Measurements from ENCODE around the gene GPANK1. TPM values are rescaled to one million over a fixed set of nuclear protein-coding genes. Genes with fewer than 3 reads are reported as not detected.
A peak's percentile ranks its signal among the peaks of the same experiment; 100 is the strongest.

Gene GPANK1
- total RNA-seq, 1 donor = 16.2 TPM

DNA sequence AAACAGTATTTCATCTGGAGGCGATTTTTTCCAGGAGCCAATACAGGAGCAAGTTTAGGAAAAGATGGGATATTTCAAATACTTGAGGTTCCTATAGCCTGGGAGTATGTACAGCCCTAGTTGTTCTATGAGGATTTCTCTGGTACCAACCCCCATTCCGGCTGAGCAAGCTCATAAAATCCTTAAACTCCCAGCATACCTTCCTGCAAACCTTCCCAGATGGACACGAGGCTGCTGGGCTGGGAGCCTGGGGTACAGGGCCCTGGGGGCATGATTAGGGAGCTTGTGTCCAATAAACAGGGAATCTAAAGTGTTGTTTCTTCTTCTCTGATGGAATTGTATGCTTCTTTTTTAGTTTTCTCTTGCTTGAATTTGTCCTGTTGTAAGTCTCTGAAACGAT lies 42.8 kb downstream of the GPANK1 start:
- no peak for DNase-seq (ENCODE audit: low read depth in 2 of 3, low spot score in 2 of 3)

DNA sequence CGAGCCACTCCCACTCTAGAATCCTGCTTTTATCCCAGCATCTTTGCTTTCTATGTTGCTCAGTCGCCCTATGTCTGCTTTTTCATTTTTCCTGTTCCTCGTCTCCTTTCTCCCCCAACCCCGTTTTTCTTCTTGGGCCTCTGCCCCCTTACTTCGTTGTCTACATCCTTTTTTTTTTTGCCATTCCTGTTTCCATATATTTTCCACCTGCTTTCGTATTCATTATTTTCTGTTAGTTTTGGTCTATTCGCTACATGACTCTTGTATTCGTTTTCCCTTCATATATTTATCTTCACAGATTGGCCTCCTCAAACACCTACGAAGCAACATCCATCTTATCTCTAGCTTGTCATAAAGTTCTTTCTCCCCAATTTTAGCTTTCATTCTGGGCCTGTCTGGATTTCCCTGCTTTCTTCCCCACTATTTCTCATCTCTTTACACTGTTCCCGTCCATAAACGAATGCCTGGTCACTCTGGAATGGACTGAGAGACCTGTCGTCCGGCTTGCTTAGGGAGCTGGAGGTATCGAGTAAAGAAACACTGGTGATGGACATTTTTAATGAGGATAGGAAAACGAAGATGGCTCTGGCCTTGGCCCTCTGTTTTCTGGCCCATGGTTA lies 43.4 kb downstream of the GPANK1 start:
- DNase-seq (ENCODE audit: low read depth in 2 of 3, low spot score in 2 of 3) = no peak

DNA sequence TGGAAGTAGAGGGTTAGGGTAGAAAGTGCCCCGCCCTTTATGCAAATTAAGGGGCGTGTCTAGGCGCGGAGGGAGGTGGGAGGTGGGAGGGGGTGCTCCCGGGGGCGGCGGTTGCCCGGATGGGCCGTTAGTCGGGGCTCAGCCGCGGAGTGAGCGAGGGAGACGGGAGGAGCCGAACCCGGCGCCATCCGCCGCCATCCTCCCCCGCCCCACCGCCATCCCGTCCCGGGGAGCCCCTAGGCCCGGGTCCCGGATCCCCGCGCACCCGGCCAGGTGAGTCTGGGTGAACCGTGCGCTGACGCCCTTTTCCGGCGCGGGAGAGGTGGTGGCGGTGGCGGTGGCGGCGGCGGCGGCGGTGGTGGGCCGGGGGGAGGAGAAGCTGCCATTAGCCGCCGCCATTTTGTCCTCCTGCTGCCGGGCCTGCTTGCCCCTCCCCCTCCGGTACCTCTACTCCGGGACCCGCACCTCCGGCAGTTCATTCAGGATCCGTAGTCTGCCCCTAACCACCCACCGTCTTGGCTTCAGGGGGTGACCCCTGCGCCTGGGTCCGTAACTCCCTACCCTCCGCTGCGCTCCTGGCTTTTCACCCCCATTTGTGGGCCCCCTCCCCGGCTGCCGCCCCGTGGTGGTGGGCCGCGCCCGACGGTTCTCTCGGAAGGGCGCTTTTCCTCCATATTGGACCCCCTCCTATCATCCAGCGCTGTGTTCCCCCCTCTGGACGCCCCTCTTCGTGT lies 44.0 kb downstream of the GPANK1 start, which contains the start of gene PRRC2A:
Gene PRRC2A, plus strand, starts transcription at position 130 of the 734 bp plus-strand sequence. CDS start 2,075 bp downstream, outside the sequence.
- DNase-seq (ENCODE audit: low read depth in 2 of 3, low spot score in 2 of 3) = peak in 2 of 3 donors; percentile 78 to 90

GRCh38 chr6:31619805-31620585 lies 44.8 kb downstream of the GPANK1 start:
- DNase-seq (ENCODE audit: low read depth in 2 of 3, low spot score in 2 of 3) = peak; percentile 95 to 100 (median 99)

DNA sequence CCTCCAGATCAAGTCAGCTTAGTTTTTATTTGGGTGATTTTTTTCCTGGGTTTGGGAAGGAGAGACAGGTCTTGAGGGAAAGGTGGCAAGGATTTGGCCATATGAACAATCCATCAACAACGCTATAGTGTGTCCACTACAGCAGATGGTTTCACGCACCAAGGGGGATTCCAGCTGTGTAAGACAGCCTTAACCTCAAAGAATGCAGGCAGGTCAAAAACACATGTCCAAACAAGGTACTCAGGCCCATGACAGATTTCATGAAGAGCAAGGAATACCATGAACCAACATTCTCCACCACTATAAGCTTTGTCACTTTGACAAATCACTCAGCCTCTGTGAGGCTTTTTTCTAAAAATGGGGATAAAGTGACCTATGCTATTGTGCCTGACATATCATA lies 47.8 kb downstream of the GPANK1 start:
- no peak for DNase-seq (ENCODE audit: low read depth in 2 of 3, low spot score in 2 of 3)

- peak in 2 of 3 donors; percentile 70 to 91 for DNase-seq (ENCODE audit: low read depth in 2 of 3, low spot score in 2 of 3)
Observed at GRCh38 chr6:31615748-31616147, 49.0 kb downstream of the GPANK1 start.

GRCh38 chr6:31614684-31615578 lies 49.9 kb downstream of the GPANK1 start, which contains the start of gene AIF1:
TSS of gene AIF1 (plus strand) at chr6:31615234. CDS start at chr6:31615330, 96 bp downstream.
- peak in 1 of 3 donors; percentile 44 for DNase-seq (ENCODE audit: low read depth in 2 of 3, low spot score in 2 of 3)

DNA sequence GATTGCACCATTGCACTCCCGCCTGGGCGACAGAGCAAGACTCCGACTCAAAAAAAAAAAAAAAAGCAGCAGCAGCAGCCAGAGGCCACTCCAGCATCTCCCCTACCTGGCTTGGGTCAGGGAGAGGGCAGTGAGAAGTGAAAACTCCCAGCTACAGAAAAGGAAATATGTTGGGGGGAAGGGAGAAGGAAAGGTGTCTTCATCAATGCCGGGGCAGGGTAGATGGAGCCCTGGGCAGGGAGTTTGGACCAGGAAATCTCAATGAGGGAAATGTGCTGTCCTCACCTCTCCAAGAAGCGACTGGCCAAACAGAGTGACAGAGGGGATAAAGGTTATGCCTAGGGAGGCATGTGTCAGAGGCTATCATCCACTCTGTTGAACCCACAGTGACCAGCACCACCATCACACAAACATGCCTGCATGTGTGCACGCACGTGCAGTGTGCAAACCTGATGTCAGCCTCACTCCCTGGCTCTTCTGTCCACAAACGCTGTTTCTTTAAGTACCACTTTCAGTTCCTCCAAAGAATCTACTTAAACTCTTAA lies 50.6 kb downstream of the GPANK1 start:
- DNase-seq (ENCODE audit: low read depth in 2 of 3, low spot score in 2 of 3) = no peak

Small RNA genes within 50 kb of the gene (small RNA-seq; reads per million reads assigned to genes)
- gene MIR4646 (not detected), gene MIR6832 (not detected), gene RF00019 (not detected), gene SNORA38 (38.3 reads per million, percentile 96 among the genes with 10 or more reads in this experiment), gene UQCRHP1 (not detected)

Other genes starting within 250 kb of the GPANK1 start
- gene MICB, start 166.9 kb downstream of the GPANK1 start, total RNA-seq = 15.1 TPM
- gene MCCD1, start 136.0 kb downstream of the GPANK1 start, total RNA-seq = not detected
- gene DDX39B, start 123.0 kb downstream of the GPANK1 start, total RNA-seq = 571 TPM
- gene ATP6V1G2, start 118.4 kb downstream of the GPANK1 start, total RNA-seq = 1.1 TPM
- 33.7 TPM for gene NFKBIL1, start 117.4 kb downstream of the GPANK1 start, total RNA-seq
- under 0.01 TPM for gene LTA, start 92.7 kb downstream of the GPANK1 start, total RNA-seq
- gene TNF, start 89.4 kb downstream of the GPANK1 start, total RNA-seq = 0.27 TPM
- 31.0 TPM for gene LTB, start 82.6 kb downstream of the GPANK1 start, total RNA-seq
- 74.9 TPM for gene LST1, start 78.7 kb downstream of the GPANK1 start, total RNA-seq
- gene NCR3, start 72.0 kb downstream of the GPANK1 start, total RNA-seq = 0.27 TPM
- 66.8 TPM for gene AIF1, start 49.8 kb downstream of the GPANK1 start, total RNA-seq
- 117 TPM for gene PRRC2A, start 44.3 kb downstream of the GPANK1 start, total RNA-seq
- 172 TPM for gene BAG6, start 12.3 kb downstream of the GPANK1 start, total RNA-seq
- 3.8 TPM for gene APOM, start 9.1 kb downstream of the GPANK1 start, total RNA-seq
- 19.1 TPM for gene C6orf47, start 4.2 kb downstream of the GPANK1 start, total RNA-seq
- 232 TPM for gene CSNK2B, start 1.1 kb upstream of the GPANK1 start, total RNA-seq
- 7.8 TPM for gene LY6G5B, start 5.0 kb upstream of the GPANK1 start, total RNA-seq
- gene LY6G5C, start 16.1 kb upstream of the GPANK1 start, total RNA-seq = 3.5 TPM
- 75.4 TPM for gene ABHD16A, start 38.3 kb upstream of the GPANK1 start, total RNA-seq
- gene LY6G6F, start 41.9 kb upstream of the GPANK1 start, total RNA-seq = 0.54 TPM
- 1.6 TPM for gene LY6G6D, start 50.4 kb upstream of the GPANK1 start, total RNA-seq
- 0.54 TPM for gene LY6G6C, start 56.7 kb upstream of the GPANK1 start, total RNA-seq
- 7.8 TPM for gene MPIG6B, start 58.4 kb upstream of the GPANK1 start, total RNA-seq
- 223 TPM for gene DDAH2, start 64.3 kb upstream of the GPANK1 start, total RNA-seq
- gene CLIC1, start 71.5 kb upstream of the GPANK1 start, total RNA-seq = 794 TPM
- gene MSH5, start 75.0 kb upstream of the GPANK1 start, total RNA-seq = 32.3 TPM
- 0.27 TPM for gene SAPCD1, start 97.7 kb upstream of the GPANK1 start, total RNA-seq
- gene VWA7, start 112.3 kb upstream of the GPANK1 start, total RNA-seq = 2.4 TPM
- 52.0 TPM for gene VARS1, start 130.8 kb upstream of the GPANK1 start, total RNA-seq
- 70.6 TPM for gene LSM2, start 142.0 kb upstream of the GPANK1 start, total RNA-seq
- 1.9 TPM for gene HSPA1L, start 150.3 kb upstream of the GPANK1 start, total RNA-seq
- gene HSPA1A, start 150.5 kb upstream of the GPANK1 start, total RNA-seq = 358 TPM
- 303 TPM for gene HSPA1B, start 162.7 kb upstream of the GPANK1 start, total RNA-seq
- 51.7 TPM for gene NEU1, start 197.8 kb upstream of the GPANK1 start, total RNA-seq
- gene SLC44A4, start 214.0 kb upstream of the GPANK1 start, total RNA-seq = 0.81 TPM
- gene EHMT2, start 232.7 kb upstream of the GPANK1 start, total RNA-seq = 128 TPM
- 8.9 TPM for gene ZBTB12, start 237.1 kb upstream of the GPANK1 start, total RNA-seq

Measured in hematopoietic multipotent progenitor cell (in vitro differentiated cells).